HG02938 (cell line): ENCODE results near the gene PLEKHA6.

Experiments used
- ATAC-seq: cut with Tn5 transposase; IDR thresholded peaks from one replicate; pipeline ENCODE4 v1.9.1; 2021; ENCODE audit warnings: mild to moderate bottlenecking, moderate library complexity; ENCODE audit not compliant: unreplicated experiment

Gene PLEKHA6

DNA sequence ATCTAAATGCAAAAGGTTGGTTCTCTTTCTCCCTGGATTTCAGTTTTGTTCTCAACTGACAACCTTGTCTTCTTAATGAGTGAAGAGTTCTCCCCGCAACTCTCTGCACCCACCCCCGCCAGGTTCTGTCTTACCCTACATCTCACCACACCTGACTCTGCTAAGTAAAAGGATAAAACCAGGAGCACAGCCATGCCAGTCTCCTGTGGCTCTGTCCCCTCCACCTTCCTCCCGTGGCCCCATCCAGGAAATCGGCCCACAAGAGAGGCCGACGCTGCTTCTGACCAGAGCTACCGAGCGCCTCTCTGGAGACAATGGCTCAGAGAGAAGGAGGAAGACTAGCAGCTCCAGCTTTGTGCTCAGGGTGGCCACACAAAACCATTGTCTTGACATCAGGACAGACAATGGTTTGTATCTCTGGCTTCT lies 72.2 kb downstream of the PLEKHA6 start:
- ATAC-seq: no peak

GRCh38 chr1:204286831-204287421 lies 72.8 kb downstream of the PLEKHA6 start:
- no peak for ATAC-seq

- ATAC-seq: no peak
Measured at GRCh38 chr1:204286315-204286714, 73.4 kb downstream of the PLEKHA6 start.

DNA sequence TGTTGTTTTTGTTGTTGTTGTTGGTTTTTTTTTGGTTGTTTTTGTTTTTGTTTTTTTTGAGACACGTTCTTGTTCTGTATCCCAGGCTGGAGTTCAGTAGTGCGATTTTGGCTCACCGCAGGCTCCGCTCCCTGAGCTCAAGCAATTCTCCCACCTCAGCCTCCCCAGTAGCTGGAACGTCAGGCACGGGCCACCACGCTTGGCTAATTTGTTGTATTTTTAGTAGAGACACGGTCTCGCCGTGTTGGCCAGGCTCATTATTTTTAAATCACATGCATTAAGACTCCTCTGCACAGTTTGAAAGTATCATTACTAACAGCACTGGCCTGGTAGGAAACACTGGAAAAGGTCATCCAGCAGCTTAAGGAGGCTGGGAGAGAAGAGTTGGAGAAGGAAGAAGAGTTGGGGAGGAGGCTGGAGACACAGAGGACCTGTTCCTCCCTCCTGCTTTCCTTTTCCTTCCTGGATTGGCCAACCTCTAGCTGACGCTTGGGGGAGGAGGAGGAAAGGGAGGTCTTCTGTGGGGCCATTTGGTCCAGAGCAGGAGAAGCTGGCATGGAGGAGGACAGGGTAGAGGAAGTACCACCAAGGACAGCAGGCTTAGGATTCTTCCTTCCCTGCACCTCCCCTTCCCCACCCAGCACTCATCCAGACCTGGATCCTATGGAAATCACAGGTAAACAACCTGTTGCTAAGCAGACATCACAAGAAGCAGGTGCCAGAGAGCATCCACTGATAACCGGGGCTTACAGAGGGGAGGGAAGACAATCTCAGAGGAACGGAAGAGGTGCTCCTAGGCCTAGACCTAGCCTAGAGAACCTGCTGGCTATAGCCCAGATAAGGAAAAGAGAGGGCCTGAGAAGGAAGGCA lies 74.1 kb downstream of the PLEKHA6 start:
- no peak for ATAC-seq

GRCh38 chr1:204284929-204285328 lies 74.8 kb downstream of the PLEKHA6 start:
- no peak for ATAC-seq

DNA sequence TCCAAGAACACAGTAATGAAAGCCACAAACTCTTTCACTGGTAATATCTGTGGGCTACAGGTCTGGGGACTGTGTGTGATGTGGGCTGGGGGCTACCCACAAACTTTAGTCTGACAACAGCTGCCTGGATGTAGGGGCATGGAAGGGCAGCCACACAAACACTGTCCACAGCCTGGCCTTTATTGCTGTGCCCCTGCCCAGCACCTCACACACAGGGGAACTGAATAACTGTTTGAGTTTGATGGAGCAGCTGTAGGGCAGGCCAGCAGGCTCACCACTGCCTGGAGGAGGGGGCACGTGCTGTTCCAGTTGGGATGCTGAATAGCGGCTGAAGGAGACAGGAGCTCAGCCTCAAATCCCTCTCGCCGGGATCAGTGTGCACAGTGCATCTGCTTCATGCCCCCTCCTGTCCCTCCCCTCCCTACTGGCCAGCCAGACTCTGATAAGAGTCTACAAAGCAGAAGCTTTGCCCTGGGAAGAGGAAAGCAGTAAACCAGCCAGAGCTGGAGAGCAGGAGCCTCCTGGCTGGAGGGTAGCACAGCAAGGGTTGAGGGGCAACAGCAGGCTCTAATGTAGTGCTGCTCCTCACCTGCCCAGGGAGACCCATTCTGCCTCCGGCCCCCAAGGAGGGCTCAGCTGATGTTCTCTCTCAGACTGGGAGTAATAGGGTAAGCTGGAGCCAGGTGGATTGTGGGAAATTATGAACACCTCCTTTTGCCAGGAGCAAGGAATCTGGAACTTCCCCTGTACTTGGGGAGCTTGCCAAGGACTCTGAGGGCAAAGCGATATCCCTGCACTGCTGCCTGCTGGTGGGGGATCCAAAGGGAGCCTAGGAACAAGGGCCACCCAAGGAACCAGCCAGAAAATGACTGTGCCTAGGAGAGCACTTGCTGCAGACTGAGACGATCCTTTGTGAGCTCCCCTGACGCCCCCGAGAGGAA lies 75.7 kb downstream of the PLEKHA6 start:
- no peak for ATAC-seq

DNA sequence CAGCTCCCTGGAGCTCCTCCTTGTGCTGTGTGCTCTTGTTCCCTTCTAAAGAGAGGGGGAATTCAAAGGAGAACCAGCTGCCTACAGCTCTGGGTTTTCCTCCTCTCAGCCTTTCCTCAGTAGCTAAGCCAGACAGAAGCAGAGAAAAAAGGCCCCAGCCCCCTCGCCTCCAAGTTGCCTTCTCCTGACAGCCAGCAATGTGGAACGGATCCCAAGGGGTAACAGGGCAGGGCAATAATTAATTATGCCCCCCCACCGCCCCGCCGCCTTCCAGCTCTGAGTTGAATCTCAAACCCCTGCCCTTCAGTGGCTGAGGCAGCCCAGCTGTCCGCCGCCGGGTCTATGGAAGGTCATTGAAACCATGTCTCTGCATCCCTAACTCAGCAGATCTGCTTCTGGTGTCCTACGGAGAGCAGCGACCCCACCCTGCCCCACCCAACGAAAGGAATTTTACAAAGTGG lies 76.9 kb downstream of the PLEKHA6 start:
- ATAC-seq: no peak

- no peak for ATAC-seq
Measured at GRCh38 chr1:204280099-204280961, 79.4 kb downstream of the PLEKHA6 start.

DNA sequence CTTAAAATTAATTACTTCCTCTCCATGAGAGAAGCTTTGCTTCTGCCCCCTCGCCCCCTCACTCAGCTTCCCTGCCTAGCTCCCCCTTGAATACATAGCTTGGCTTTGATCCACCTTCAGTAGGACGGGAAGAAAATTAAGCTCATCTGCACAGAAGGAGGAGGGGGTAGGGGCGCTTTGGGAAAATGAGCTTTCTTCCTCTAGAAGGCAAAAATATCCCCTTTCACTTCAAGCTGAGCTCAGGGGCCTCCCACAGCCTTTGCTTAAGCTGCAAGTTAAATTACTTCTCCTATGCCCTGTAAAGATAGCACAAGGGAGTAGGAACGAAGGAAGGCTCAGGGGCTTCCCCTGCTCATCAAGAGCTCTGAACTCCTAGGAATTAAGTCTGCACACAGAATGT lies 80.8 kb downstream of the PLEKHA6 start:
- ATAC-seq: no peak

DNA sequence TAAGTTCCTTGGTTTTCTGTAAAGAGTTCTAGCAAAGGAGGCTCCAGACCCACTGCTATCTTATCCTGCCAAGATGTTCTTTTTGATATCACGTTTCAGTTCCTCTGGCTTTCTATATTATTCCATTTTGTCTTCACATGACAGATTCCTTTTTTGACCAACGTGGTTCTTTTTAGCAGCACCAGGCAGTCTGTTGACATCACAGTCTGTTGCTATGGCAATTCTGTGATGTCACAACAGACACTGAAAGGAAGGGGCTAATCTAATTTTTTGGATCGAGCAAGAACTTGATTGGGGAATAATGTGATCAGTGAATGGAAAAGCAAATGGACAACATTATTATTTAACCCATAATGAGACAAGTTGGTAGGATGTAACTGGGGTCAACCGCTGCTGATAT lies 81.5 kb downstream of the PLEKHA6 start:
- no peak for ATAC-seq

- no peak for ATAC-seq
Measured at GRCh38 chr1:204277563-204278219, 82.0 kb downstream of the PLEKHA6 start.

- ATAC-seq: no peak
Measured at GRCh38 chr1:204275695-204276370, 83.9 kb downstream of the PLEKHA6 start.

- no peak for ATAC-seq
Measured at GRCh38 chr1:204274446-204274845, 85.3 kb downstream of the PLEKHA6 start.

- ATAC-seq: no peak
Measured at GRCh38 chr1:204272505-204272904, 87.2 kb downstream of the PLEKHA6 start.

DNA sequence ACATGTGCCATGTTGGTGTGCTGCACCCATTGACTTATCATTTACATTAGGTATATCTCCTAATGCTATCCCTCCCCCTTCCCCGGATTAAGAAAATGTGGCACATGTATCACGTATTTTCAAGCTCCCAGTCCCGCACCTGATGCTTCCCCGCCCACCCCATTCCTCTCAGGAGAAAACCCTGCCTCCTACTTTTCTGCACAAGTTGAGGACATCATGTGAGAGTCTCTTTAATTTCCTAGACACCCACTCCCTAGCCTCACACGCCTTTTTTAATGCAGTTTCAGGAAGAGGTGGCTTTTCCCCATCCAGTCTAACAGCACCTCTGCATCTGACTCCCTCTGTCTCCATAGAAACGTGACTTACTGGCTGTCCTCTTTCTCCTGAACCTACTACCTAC lies 87.8 kb downstream of the PLEKHA6 start:
- ATAC-seq: no peak

DNA sequence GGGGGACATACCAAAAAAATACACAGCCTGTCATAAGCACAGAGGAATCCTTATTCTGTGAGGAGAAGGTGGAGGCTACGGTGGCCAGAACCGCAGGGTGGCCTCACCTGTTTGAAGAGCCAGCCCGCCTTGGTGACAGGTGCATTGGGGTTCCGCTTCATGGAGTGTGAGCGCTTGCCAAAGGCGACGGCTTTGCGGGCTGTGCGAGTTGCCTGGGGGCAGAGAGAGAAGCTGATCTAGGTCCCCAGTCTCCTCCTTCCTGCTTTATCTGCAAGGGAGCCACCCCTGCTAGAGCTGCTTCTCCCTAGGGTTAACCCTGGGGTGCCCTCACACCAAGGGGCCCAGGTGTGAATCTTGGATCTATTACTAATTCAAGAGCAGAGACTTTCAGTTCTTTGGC lies 91.6 kb downstream of the PLEKHA6 start:
- ATAC-seq: no peak

DNA sequence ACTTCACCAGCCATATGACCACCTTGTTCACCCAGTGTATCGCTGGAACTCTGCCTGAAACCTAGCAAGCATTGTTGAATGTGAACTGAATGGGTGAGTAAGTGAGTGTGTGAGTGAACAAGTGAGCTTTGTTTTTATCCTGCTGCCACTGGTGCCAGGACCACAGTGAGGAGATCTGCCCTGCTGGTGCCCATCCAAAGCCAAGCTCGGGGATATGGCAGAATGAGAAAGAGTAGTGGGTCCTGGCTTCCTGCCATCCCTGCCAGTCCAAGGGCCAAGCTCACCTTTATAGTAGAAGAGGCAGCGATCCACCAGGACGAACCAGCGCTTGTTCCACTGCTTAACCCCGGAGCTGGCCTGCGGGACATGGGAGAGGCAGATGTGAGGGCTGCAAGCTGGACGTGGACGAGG lies 92.5 kb downstream of the PLEKHA6 start:
- no peak for ATAC-seq

DNA sequence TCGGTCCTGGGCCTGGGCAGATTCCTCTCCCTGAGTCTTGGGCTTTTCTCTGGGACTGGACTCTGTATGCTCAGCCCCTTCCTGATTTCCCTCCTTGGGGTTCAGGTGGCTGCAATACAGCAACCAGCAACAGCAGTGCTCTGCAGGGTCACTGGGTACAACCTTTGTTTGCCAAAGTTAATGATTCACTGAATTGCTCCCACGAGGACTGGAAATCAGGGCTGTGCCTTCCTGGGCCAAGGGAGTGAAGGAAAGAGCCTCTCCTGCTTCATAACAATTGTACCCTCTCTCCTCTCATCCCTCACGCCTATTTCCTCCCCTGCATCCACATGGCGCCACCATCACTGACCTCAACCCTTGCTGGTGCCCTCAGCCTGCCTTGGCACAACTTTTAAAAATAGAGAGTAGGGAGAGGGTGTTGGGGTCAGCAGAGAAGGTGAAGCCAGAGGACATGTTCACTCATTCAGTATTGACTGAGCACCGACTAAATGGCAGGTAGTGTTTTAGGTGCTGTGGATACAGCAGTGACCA lies 93.2 kb downstream of the PLEKHA6 start:
- no peak for ATAC-seq

GRCh38 chr1:204265665-204266064 lies 94.1 kb downstream of the PLEKHA6 start:
- no peak for ATAC-seq
